GM12878 (cell line): ENCODE measurements around the gene PAK5. TPM values are rescaled to one million over a fixed set of nuclear protein-coding genes. Genes with fewer than 3 reads are reported as not detected.

Source experiments
- ATAC-seq: fragments of 200-7000 bp; cut with Tn5 transposase; 3 replicates; pipeline ENCODE4 v1.9.1; 2020; ENCODE audit warnings: mild to moderate bottlenecking, moderate library complexity
- BruUV-seq: library from RNA; stranded (reverse); fragments of 400-500 nt; replicated peaks from 2 replicates; lab custom pipeline; 2021; lab: Mats Ljungman, UMichigan
- CTCF ChIA-PET: fragments of 300-600 bp; sonication (Branson Sonifier 250); formaldehyde crosslinking; extraction: SDS; loops from one replicate; lab custom pipeline; 2021; ENCODE audit warnings: inconsistent platforms; lab: Yijun Ruan, JAX
- POLR2A ChIA-PET: fragments of 350-600 bp; formaldehyde crosslinking; extraction: SDS; loops from one replicate; lab custom pipeline; 2021; ENCODE audit warnings: inconsistent platforms; lab: Charles Lee
- RAD21 ChIA-PET: fragments of 300-600 bp; sonication (Branson Sonifier 250); formaldehyde crosslinking; loops from one replicate; lab custom pipeline; 2023; ENCODE audit warnings: antibody characterized with exemption; ENCODE audit not compliant: unreplicated experiment; lab: Charles Lee
- SMC1A ChIA-PET: fragments of 300-600 bp; sonication (Branson Sonifier 250); formaldehyde crosslinking; loops from one replicate; lab custom pipeline; 2023; ENCODE audit not compliant: unreplicated experiment, uncharacterized antibody; lab: Charles Lee
- DNase-seq: peaks from one replicate; pipeline ENCODE4 v3.0.0-alpha.2; 2011; ENCODE audit warnings: low read depth, low spot score
- FAIRE-seq: peaks from 3 replicates; lab custom pipeline; 2011; peaks lifted over from hg19 to GRCh38; lab: Jason Lieb, UNC
- H2AFZ ChIP-seq: 2 replicates; pipeline ENCODE4 v1.6.0; 2011; ENCODE audit warnings: low read depth, low read length, control low read depth; ENCODE audit not compliant: control insufficient read depth
- H3K27ac ChIP-seq: 2 replicates; pipeline ENCODE4 v1.5.1; 2011; ENCODE audit warnings: control low read depth; ENCODE audit not compliant: control insufficient read depth, insufficient read depth
- H3K27me3 ChIP-seq, 2 experiments: replicated peaks in 1 of 2; 2 replicates each; pipeline versions ENCODE4 v1.6.0 to v1.6.1; 2011; ENCODE audit warnings: low read length in 1 of 2; ENCODE audit not compliant: control insufficient read depth in 2 of 2, insufficient read depth in 2 of 2
- H3K36me3 ChIP-seq, 2 experiments: 2 replicates each; pipeline ENCODE4 v1.5.1; 2011; ENCODE audit warnings: low read length in 1 of 2; ENCODE audit not compliant: control insufficient read depth in 2 of 2, insufficient read depth in 2 of 2
- H3K4me1 ChIP-seq: 2 replicates; pipeline ENCODE4 v1.6.1; 2011; ENCODE audit warnings: mild to moderate bottlenecking, low read length, moderate library complexity, mixed read lengths; ENCODE audit not compliant: control insufficient read depth, insufficient read depth
- H3K4me2 ChIP-seq: 2 replicates; pipeline ENCODE4 v1.6.0; 2011; ENCODE audit warnings: control low read depth; ENCODE audit not compliant: control insufficient read depth, insufficient read depth
- H3K4me3 ChIP-seq: fragments of 200-600 bp; sonication (generic); 2 replicates; pipeline ENCODE4 v1.5.1; 2016
- H3K79me2 ChIP-seq: 2 replicates; pipeline ENCODE4 v1.6.0; 2011; ENCODE audit warnings: low read length; ENCODE audit not compliant: control insufficient read depth, insufficient read depth
- H3K9ac ChIP-seq: 2 replicates; pipeline ENCODE4 v1.8.0; 2011; ENCODE audit warnings: low read length, control low read depth, mixed read lengths; ENCODE audit not compliant: control insufficient read depth, insufficient read depth
- H3K9me3 ChIP-seq: replicated peaks from 3 replicates; pipeline ENCODE4 v1.5.1; 2011; ENCODE audit warnings: mild to moderate bottlenecking, low read length; ENCODE audit not compliant: control insufficient read depth, insufficient read depth
- H4K20me1 ChIP-seq: 2 replicates; pipeline ENCODE4 v1.6.0; 2011; ENCODE audit not compliant: control insufficient read depth, insufficient read depth
- ATF3 ChIP-seq: IDR thresholded peaks from 2 replicates; pipeline ENCODE4 v1.6.1; 2011; ENCODE audit warnings: low read depth, mild to moderate bottlenecking, low read length, moderate library complexity, borderline replicate concordance; ENCODE audit errors: extremely low read depth
- BCL11A ChIP-seq: IDR thresholded peaks from 2 replicates; pipeline ENCODE4 v1.6.1; 2011; ENCODE audit warnings: low read depth, low read length
- CEBPB ChIP-seq, 2 experiments: fragments of 150-350 bp in 1 of 2; IDR thresholded peaks; 2 replicates each; pipeline ENCODE4 v1.6.1; 2012 to 2014; ENCODE audit warnings: low read depth in 2 of 2, low read length in 2 of 2, borderline replicate concordance in 1 of 2, inconsistent platforms in 1 of 2
- CEBPZ ChIP-seq: fragments of 150-350 bp; IDR thresholded peaks from 2 replicates; pipeline ENCODE4 v1.6.1; 2016; ENCODE audit warnings: low read depth, low read length
- ELK1 ChIP-seq: IDR thresholded peaks from 2 replicates; pipeline ENCODE4 v1.6.1; 2012; ENCODE audit warnings: low read depth, low read length, improper control_type of control experiment
- ESRRA ChIP-seq: IDR thresholded peaks from 2 replicates; pipeline ENCODE4 v1.6.1; 2012; ENCODE audit warnings: mild to moderate bottlenecking, low read length, improper control_type of control experiment
- ETV6 ChIP-seq, 2 experiments: fragments of 450-650 bp in 1 of 2; IDR thresholded peaks in 1 of 2; conservative IDR thresholded peaks in 1 of 2; 2 replicates each; pipeline ENCODE4 v1.6.1; 2014; ENCODE audit warnings: antibody characterized with exemption in 1 of 2, borderline replicate concordance in 1 of 2, low read depth in 1 of 2, mild to moderate bottlenecking in 1 of 2, moderate library complexity in 1 of 2
- IKZF1 ChIP-seq: fragments of 450-650 bp; conservative IDR thresholded peaks from 2 replicates; pipeline ENCODE4 v1.6.1; 2017; ENCODE audit warnings: antibody characterized with exemption, mild to moderate bottlenecking
- KAT2A ChIP-seq: conservative IDR thresholded peaks from 2 replicates; pipeline ENCODE4 v1.6.1; 2011; ENCODE audit warnings: low read depth, low read length; ENCODE audit not compliant: control insufficient read depth
- KLF5 ChIP-seq: fragments of 450-650 bp; IDR thresholded peaks from 2 replicates; pipeline ENCODE4 v1.6.1; 2014; ENCODE audit warnings: mild to moderate bottlenecking; ENCODE audit not compliant: partially characterized antibody
- MTA3 ChIP-seq: IDR thresholded peaks from 2 replicates; pipeline ENCODE4 v1.6.1; 2012; ENCODE audit warnings: low read length, inconsistent platforms, borderline replicate concordance
- NFYB ChIP-seq: IDR thresholded peaks from 2 replicates; pipeline ENCODE4 v1.6.1; 2011; ENCODE audit warnings: low read depth, mild to moderate bottlenecking, low read length, improper control_type of control experiment, moderate library complexity; ENCODE audit not compliant: insufficient read depth
- NR2C2 ChIP-seq: IDR thresholded peaks from 2 replicates; pipeline ENCODE4 v1.6.1; 2011; ENCODE audit warnings: borderline replicate concordance, low read depth; ENCODE audit not compliant: control insufficient read depth, insufficient read length
- PAX8 ChIP-seq: fragments of 450-650 bp; IDR thresholded peaks from 2 replicates; pipeline ENCODE4 v1.6.1; 2017; ENCODE audit warnings: mild to moderate bottlenecking, moderate library complexity
- RAD51 ChIP-seq: fragments of 450-650 bp; IDR thresholded peaks from 2 replicates; pipeline ENCODE4 v1.6.1; 2016; ENCODE audit warnings: moderate library complexity, mild to moderate bottlenecking, inconsistent platforms
- SIX5 ChIP-seq: IDR thresholded peaks from 2 replicates; pipeline ENCODE4 v1.6.1; 2011; ENCODE audit warnings: mild to moderate bottlenecking, low read depth, low read length, moderate library complexity; ENCODE audit not compliant: severe bottlenecking
- SMARCA5 ChIP-seq: fragments of 450-650 bp; IDR thresholded peaks from 2 replicates; pipeline ENCODE4 v1.6.1; 2017; ENCODE audit warnings: mild to moderate bottlenecking
- STAT1 ChIP-seq: fragments of 450-650 bp; conservative IDR thresholded peaks from 2 replicates; pipeline ENCODE4 v1.6.1; 2014; ENCODE audit warnings: antibody characterized with exemption, mild to moderate bottlenecking
- TAF1 ChIP-seq: IDR thresholded peaks from 2 replicates; pipeline ENCODE4 v1.6.1; 2011; ENCODE audit warnings: mild to moderate bottlenecking, low read depth, low read length, borderline replicate concordance
- TCF12 ChIP-seq: IDR thresholded peaks from 2 replicates; pipeline ENCODE4 v1.6.1; 2011; ENCODE audit warnings: low read depth, mild to moderate bottlenecking, low read length
- ZNF24 ChIP-seq: fragments of 450-650 bp; IDR thresholded peaks from 2 replicates; pipeline ENCODE4 v1.6.1; 2017; ENCODE audit warnings: antibody characterized with exemption, mild to moderate bottlenecking
- WGBS: methylation state at CpG from one replicate; pipeline ENCODE4 v1.1.6; 2016; ENCODE audit warnings: low lambda C conversion rate; ENCODE audit not compliant: insufficient replicate concordance, insufficient coverage; ENCODE audit errors: missing lambda C conversion rate; 5-methylcytosine and 5-hydroxymethylcytosine counted together
- in situ Hi-C: fragments of 300-500 bp; cut with MboI; formaldehyde crosslinking; loops from 9 replicates; pipeline ENCODE4 v1.14.3; 2018; ENCODE audit warnings: mixed read lengths
- intact Hi-C: fragments of 100-400 bp; cut with micrococcal nuclease; formaldehyde crosslinking; loops from one replicate; pipeline ENCODE4 v1.14.2; 2022; ENCODE audit not compliant: unreplicated experiment
- polyA plus RNA-seq, 11 experiments: library from polyadenylated mRNA; depleted of rRNA in 4 of 11; unstranded in 6 of 11; stranded (reverse) in 5 of 11; fragments of >200 nt; fragmentation: Nextera tagmentation in 4 of 11; fragmentation: Illumina TruSeq in 1 of 11; extraction: Ambion mirVana in 4 of 11; extraction: Trizol in 1 of 11; gene quantifications; 1 replicate in 1 of 11; 2 replicates in 10 of 11; pipeline versions ENCODE4 v1.2.1 to v1.2.3, GENCODE V29; 2011 to 2016; ENCODE audit warnings: inconsistent platforms in 2 of 11, missing spikeins in 2 of 11, low read depth in 1 of 11
- total RNA-seq, 4 experiments: library from RNA; depleted of rRNA in 3 of 4; stranded (reverse); fragments of >200 nt in 3 of 4; fragmentation: Illumina TruSeq in 1 of 4; extraction: Trizol in 1 of 4; gene quantifications; 2 replicates each; pipeline versions ENCODE4 v1.2.1 to v1.2.3, GENCODE V29; 2013 to 2021

PAK5 gene
- total and polyA plus RNA-seq, 10 of the 15 experiments (the other 5 are each of a cell fraction or from before 2014, with no cell fraction given), result not detected

GRCh38 chr20:9837634-9838033, 1.2 kb downstream of the PAK5 start (continued):
- TF ChIP-seq ELK1 (no peak), RAD51 (no peak), IKZF1 (no peak), STAT1 (no peak), CEBPB (IDR thresholded peaks at IDR 0.05; ENCODE audit: borderline replicate concordance in 1 of 2, low read depth in 2 of 2, low read length in 2 of 2) (no peak), ZNF24 (no peak), NFYB (no peak), ESRRA (no peak), KLF5 (no peak)

GRCh38 chr20:9835302-9835701, 3.6 kb downstream of the PAK5 start:
- Histone ChIP-seq H3K36me3 (no peaks in the 10 kb centered on the region), H3K79me2 (no peaks in the 10 kb centered on the region), H2AFZ (no peak overlapping the region), H3K9me3 (no peaks in the 10 kb centered on the region), H3K27me3 (peaks cover 4 to 6% of the 10 kb centered on the region in 2 experiments; a peak in 3 of 4 replicates), H3K4me3 (no peak overlapping the region), H4K20me1 (no peaks in the 10 kb centered on the region), H3K27ac (no peak overlapping the region), H3K4me2 (no peak overlapping the region), H3K9ac (no peak overlapping the region), H3K4me1 (no peaks in the 10 kb centered on the region)
- in situ Hi-C loops, result no loop called here
- RAD21 ChIA-PET, result no interaction called here
- POLR2A ChIA-PET, result no interaction called here
- 0% methylated on average over 1 of the region's 1 CpG for WGBS
- intact Hi-C loops, result no loop called here
- no TSS peak for BruUV-seq
- CTCF ChIA-PET, result no interaction called here
- DNase-seq (no peak), ATAC-seq (no peak), FAIRE-seq (no peak)
- SMC1A ChIA-PET, result interaction anchor here (0.7 kb wide), 1 partner anchor 49 kb away, joined by 3 read pairs; no protein-coding TSS in a partner anchor
- TF ChIP-seq ETV6 (conservative IDR thresholded peaks at IDR 0.05 in 1 of 2, IDR thresholded peaks at IDR 0.05 in 1 of 2; ENCODE audit: borderline replicate concordance in 1 of 2, low read depth in 1 of 2) (no peak), PAX8 (no peak), ESRRA (no peak), MTA3 (no peak), KAT2A (no peak), TAF1 (no peak), SIX5 (no peak), BCL11A (no peak), CEBPZ (no peak), SMARCA5 (no peak), TCF12 (no peak), ZNF24 (no peak), ATF3 (no peak), NR2C2 (no peak)
